ENCODE measurements around the gene KRTAP10-10.

Gene KRTAP10-10

DNA sequence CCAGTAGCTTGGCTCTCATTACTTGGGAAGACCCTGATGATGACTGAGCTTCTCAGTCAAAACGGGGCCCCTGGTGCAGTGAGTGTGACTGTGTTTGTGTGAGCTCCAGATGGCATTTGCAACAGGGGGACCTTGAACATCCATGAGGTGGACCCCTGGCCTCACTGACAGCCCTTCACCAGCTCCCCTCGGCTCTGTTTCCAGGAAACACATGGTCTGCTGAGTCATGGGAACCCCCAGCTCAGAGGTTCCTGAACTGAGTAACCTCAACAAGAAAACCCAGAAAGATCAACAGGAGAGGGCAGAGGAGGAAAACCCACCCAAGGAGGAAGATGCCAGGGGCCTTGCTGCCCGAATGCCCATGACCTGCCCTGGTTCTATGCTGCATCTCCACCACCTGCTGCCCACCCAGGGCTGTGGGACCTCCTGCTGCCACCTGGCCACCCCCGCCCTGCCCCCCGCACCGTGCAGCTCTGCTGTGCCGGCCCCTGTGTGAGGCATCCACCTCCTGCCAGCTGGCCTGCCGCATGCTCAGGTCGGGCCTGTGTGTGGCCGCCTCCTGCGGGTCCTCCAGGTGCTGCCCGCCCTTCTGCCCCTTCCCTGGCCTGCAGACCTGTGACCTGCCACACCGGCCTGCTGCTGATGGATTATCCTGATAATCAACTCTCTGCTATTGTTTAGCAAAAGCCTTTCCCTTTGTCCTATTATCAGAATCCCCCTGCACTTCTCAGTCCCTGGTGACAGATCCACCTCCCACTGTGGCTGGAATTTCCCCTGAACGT lies 49.0 kb downstream of the KRTAP10-10 start:
- TF ChIP-seq, protein P1, sequence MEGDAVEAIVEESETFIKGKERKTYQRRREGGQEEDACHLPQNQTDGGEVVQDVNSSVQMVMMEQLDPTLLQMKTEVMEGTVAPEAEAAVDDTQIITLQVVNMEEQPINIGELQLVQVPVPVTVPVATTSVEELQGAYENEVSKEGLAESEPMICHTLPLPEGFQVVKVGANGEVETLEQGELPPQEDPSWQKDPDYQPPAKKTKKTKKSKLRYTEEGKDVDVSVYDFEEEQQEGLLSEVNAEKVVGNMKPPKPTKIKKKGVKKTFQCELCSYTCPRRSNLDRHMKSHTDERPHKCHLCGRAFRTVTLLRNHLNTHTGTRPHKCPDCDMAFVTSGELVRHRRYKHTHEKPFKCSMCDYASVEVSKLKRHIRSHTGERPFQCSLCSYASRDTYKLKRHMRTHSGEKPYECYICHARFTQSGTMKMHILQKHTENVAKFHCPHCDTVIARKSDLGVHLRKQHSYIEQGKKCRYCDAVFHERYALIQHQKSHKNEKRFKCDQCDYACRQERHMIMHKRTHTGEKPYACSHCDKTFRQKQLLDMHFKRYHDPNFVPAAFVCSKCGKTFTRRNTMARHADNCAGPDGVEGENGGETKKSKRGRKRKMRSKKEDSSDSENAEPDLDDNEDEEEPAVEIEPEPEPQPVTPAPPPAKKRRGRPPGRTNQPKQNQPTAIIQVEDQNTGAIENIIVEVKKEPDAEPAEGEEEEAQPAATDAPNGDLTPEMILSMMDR (conservative IDR thresholded peaks at IDR 0.05; ENCODE audit: low read depth, low read length): no peak
- no peak for DNase-seq (ENCODE audit: low read depth)
- H3K4me3 ChIP-seq (ENCODE audit: low read depth, low read length): no peak overlapping the region

DNA sequence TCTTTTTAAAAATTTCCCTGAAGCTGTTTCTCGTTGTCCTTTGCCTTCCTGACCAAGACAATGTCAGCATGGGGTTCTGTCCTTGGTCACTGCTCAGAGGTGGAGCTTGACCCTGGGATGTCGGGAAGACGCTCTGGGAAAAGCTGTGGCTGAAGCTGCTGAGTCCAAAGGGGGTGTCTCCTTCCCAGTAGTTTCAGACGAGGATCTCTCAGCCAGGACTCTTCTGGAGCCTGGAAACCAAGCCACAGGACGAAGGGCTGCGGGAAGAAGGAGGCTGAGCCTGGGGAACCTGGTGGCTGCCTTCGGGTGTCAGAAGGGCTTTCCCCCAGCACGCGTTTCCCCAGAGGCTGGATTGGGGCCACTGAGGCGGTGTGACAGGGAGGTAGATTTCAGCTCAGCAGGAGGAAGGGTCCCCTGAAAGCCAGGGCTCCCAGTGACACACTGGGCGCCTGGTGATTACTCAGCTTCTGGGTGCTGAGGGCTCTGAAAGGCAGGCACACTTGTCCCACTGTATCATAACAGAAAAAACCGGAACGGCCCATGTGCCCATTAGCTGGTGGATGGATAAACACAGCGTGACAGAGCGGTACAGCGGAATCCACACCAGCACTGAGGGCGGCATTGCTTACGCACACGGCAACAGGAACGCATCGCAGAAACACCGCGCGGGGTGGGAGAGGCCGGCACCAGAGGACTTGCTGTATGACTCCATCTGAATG lies 49.8 kb downstream of the KRTAP10-10 start:
- TF ChIP-seq, protein P1 (conservative IDR thresholded peaks at IDR 0.05; ENCODE audit: low read depth, low read length): no peak
- H3K4me3 ChIP-seq (ENCODE audit: low read depth, low read length): no peak overlapping the region
- no peak for DNase-seq (ENCODE audit: low read depth)

DNA sequence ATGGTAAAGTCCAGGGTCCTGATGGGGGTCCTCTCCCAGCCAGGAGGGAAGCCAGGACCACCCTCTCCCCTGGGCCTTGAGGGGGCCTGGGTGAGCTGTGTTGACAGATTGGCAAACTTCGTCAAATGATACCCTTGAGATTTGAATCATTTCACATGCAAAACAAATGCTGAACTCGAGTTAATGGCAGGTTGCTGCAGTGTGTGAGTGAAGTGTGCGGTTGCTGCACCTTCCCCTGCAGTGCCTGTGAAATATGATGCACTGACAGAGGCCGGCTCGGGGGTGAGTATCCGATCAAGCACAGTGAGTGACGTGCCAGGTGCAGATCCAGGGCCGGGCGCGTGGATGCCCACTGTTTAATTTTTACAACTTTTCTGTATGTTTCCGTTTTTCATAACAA lies 50.5 kb downstream of the KRTAP10-10 start:
- DNase-seq (ENCODE audit: low read depth): no peak
- H3K4me3 ChIP-seq (ENCODE audit: low read depth, low read length): no peak overlapping the region
- TF ChIP-seq, protein P1 (conservative IDR thresholded peaks at IDR 0.05; ENCODE audit: low read depth, low read length): no peak
